Psoas muscle (tissue), 8 donors: ENCODE measurements around the gene DOCK10. TPM values are rescaled to one million over a fixed set of nuclear protein-coding genes. Genes with fewer than 3 reads are reported as not detected.

Source experiments
- ATAC-seq, 4 donors: fragments of 200-7000 bp; cut with Tn5 transposase; one replicate each; pipeline ENCODE4 v1.9.1; 2020; ENCODE audit warnings: moderate library complexity in 3 of 4, mild to moderate bottlenecking in 2 of 4
- DNase-seq, 2 donors: peaks; one replicate each; pipeline ENCODE4 v3.0.0-alpha.2; 2020
- H3K27ac ChIP-seq: fragments of 200-600 bp; one replicate; pipeline ENCODE4 v1.8.0; 2022
- H3K27me3 ChIP-seq, 3 donors: fragments of 200-600 bp in 1 of 3; one replicate each; pipeline versions ENCODE4 v1.6.1 to v1.8.0; 2013 to 2022; ENCODE audit warnings: low read length in 2 of 3, mild to moderate bottlenecking in 2 of 3, moderate library complexity in 1 of 3; ENCODE audit not compliant: insufficient read depth in 3 of 3
- H3K36me3 ChIP-seq, 2 donors: fragments of 200-600 bp in 1 of 2; one replicate each; pipeline versions ENCODE4 v1.6.1 to v1.8.0; 2013 to 2022; ENCODE audit warnings: low read depth in 1 of 2, mild to moderate bottlenecking in 1 of 2, moderate library complexity in 1 of 2; ENCODE audit not compliant: insufficient read depth in 1 of 2
- H3K4me1 ChIP-seq: fragments of 200-600 bp; one replicate; pipeline ENCODE4 v1.8.0; 2022
- H3K4me3 ChIP-seq: fragments of 200-600 bp; one replicate; pipeline ENCODE4 v1.8.0; 2022; ENCODE audit warnings: mild to moderate bottlenecking
- H3K9me3 ChIP-seq: fragments of 200-600 bp; one replicate; pipeline ENCODE4 v1.8.0; 2022
- WGBS, 3 donors: extraction: QIAGEN DNeasy Blood & Tissue Kit; methylation state at CpG; one replicate each; pipeline versions ENCODE4 v1.1.6 to v1.1.7; 2013; 5-methylcytosine and 5-hydroxymethylcytosine counted together
- intact Hi-C, 2 donors: fragments of 100-400 bp; cut with DNase I; formaldehyde crosslinking; loops; one replicate each; pipeline versions ENCODE4 v1.11.0 to v1.14.2; 2022
- polyA plus RNA-seq, 3 donors: library from polyadenylated mRNA; stranded (reverse); fragments of 200-250 nt; gene quantifications; one replicate each; pipeline ENCODE4 v1.2.3, GENCODE V29; 2013
- total RNA-seq, 4 donors: library from RNA; stranded (reverse); fragmentation: NEBNext Ultra II Directional in 2 of 4; extraction: Animal tissue kit (Norgen Biotek cat#: 25700) in 2 of 4; gene quantifications; one replicate each; pipeline versions ENCODE4 v1.2.1 to v1.2.4, GENCODE V29; 2021 to 2023
- TF ChIP-seq, protein P1 (sequence below): fragments of 200-600 bp; IDR thresholded peaks from one replicate; pipeline ENCODE4 v1.8.0; 2022; ENCODE audit warnings: antibody characterized with exemption
- donor health status: healthy with polysubstance abuse.
- donor health status: DM: no; HTN: no; CAD: no; lungs with moderate emphysema.
- donor health status: Bipolar disorder and iron deficiency.
- donor health status: healthy.
- donor health status: DM: yes; HTN: yes; CAD: no.
- donor health status: DM: no; HTN: no; CAD: no.
- donor health status: DM: no; HTN: no; CAD: no.
- donor health status: DM: yes; HTN: yes; CAD: no.

DOCK10 gene
- total and polyA plus RNA-seq, 7 donors: 0.17 to 4.4 (median 1.0) TPM

DNA sequence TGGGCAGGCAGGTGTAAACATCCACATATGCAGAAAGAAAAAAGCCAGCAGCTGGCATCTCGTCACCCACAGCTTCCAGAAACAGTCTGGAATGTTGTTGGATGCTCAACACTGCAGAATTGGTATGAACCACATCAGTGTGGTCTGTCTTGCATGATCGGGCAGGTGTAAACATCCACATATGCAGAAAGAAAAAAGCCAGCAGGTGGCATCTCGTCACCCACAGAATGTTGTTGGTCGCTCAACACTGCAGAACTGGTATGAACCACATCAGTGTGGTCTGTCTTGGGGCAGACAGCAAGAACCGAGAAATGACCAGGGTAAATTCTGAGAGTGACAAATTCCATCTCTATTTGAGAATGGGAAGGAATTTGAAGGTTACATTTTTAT, 39.6 kb downstream of the DOCK10 start:
- 79 to 84% (median 81%) methylated on average over 5 of the region's 5 CpGs for WGBS, 3 donors
- intact Hi-C loops: loop anchor here in 1 of 2 donors (10.0 kb wide), 1 partner anchor 638 kb away; no protein-coding TSS in a partner anchor
- H3K4me1 ChIP-seq: no peaks in the 10 kb centered on the region
- no peak overlapping the region for H3K4me3 ChIP-seq
- H3K36me3 ChIP-seq: no peaks in the 10 kb centered on the region
- H3K27me3 ChIP-seq: no peaks in the 10 kb centered on the region
- no peaks in the 10 kb centered on the region for H3K9me3 ChIP-seq
- ATAC-seq: no peak
- no peak overlapping the region for H3K27ac ChIP-seq
- no peak for DNase-seq
- TF ChIP-seq, protein P1, sequence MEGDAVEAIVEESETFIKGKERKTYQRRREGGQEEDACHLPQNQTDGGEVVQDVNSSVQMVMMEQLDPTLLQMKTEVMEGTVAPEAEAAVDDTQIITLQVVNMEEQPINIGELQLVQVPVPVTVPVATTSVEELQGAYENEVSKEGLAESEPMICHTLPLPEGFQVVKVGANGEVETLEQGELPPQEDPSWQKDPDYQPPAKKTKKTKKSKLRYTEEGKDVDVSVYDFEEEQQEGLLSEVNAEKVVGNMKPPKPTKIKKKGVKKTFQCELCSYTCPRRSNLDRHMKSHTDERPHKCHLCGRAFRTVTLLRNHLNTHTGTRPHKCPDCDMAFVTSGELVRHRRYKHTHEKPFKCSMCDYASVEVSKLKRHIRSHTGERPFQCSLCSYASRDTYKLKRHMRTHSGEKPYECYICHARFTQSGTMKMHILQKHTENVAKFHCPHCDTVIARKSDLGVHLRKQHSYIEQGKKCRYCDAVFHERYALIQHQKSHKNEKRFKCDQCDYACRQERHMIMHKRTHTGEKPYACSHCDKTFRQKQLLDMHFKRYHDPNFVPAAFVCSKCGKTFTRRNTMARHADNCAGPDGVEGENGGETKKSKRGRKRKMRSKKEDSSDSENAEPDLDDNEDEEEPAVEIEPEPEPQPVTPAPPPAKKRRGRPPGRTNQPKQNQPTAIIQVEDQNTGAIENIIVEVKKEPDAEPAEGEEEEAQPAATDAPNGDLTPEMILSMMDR: no peak

DNA sequence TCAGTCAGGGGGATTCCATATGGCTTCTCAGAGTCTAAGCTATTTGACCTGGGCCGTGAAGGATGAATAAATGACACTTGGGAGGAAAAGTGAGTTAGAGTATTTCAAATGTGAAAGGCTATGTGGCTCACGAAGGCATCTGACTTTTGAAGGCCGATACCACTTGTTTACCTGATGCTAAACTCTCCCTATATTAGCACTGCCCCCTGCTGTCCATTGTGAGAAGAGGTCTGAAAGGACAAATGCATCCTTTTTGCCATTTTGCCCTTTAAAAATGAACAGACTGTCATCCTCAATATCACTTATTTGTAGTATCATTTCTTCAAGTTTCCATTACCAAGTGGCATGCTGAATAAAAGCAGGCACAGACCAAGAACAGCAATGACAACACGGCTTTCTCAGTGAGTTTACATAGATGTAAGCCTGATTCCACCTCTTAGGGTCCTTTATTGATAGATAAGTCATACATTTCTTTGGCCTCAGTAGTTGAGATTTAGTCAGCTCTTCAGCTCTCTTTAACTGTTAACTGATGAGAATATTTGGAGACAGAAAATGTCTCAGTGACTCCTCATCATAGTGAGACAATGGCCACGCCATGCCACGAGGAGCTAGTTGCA, 40.1 kb downstream of the DOCK10 start:
- H3K27me3 ChIP-seq: no peaks in the 10 kb centered on the region
- TF ChIP-seq, protein P1: peak; percentile 72
- DNase-seq: no peak
- no peaks in the 10 kb centered on the region for H3K36me3 ChIP-seq
- no peak overlapping the region for H3K27ac ChIP-seq
- H3K9me3 ChIP-seq: no peaks in the 10 kb centered on the region
- whole genome bisulfite sequencing, 3 donors: 47 to 61% (median 56%) methylated on average over 6 of the region's 6 CpGs
- ATAC-seq: peak; percentile 44 to 83 (median 56)
- H3K4me1 ChIP-seq: no peaks in the 10 kb centered on the region
- H3K4me3 ChIP-seq: no peak overlapping the region
- intact Hi-C loops: loop anchor here in 1 of 2 donors (10.0 kb wide), 1 partner anchor 637 kb away; no protein-coding TSS in a partner anchor

DNA sequence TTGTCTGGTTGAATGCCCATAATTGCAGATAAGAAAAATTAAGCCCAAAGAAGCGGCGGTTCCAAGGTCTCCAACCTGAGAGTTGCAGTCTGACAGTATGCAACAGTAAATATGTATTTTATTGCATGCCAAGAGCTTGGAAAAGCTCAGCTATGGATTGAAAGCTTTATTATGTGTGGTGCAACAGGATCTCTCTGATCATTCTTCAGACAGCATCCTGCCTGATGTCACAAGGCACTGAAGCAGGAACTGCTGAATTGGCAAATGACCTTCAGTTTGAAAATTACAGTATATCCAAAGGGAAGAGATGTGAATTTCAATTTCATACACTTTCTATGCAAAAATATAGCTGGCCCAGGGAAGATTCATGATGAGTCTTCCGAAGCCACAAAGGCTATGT, 42.5 kb downstream of the DOCK10 start:
- WGBS, 3 donors: 89 to 92% (median 90%) methylated on average over 3 of the region's 3 CpGs
- H3K4me1 ChIP-seq: no peaks in the 10 kb centered on the region
- H3K36me3 ChIP-seq: no peaks in the 10 kb centered on the region
- ATAC-seq (no peak), DNase-seq (no peak)
- no peak overlapping the region for H3K4me3 ChIP-seq
- TF ChIP-seq, protein P1: no peak
- H3K27me3 ChIP-seq: no peaks in the 10 kb centered on the region
- H3K9me3 ChIP-seq: no peaks in the 10 kb centered on the region
- intact Hi-C loops: loop anchor here in 1 of 2 donors (10.0 kb wide), 1 partner anchor 635 kb away; no protein-coding TSS in a partner anchor
- H3K27ac ChIP-seq: no peak overlapping the region

DNA sequence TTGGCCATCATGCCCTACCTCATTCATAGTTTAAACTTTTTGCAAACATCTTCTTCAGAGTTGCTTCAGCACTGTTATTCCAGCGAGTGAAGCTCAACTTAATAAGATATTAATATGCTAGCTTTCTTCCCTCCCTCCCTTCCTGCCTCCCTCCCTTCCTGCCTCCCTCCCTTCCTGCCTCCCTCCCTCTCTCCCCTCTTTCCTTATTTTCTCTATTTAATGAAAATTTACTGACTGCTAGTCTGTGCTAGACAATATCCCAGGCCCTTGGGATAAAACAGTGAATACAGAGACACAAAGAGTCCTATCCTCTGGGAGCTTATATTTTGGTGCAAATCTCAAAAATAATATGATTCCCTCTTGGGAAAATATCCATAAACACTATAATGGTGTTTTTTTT, 42.9 kb downstream of the DOCK10 start:
- Histone ChIP-seq H3K4me1 (no peaks in the 10 kb centered on the region), H3K4me3 (no peak overlapping the region), H3K27ac (no peak overlapping the region), H3K27me3 (no peaks in the 10 kb centered on the region), H3K9me3 (no peaks in the 10 kb centered on the region), H3K36me3 (no peaks in the 10 kb centered on the region)
- ATAC-seq (no peak), DNase-seq (no peak)
- whole genome bisulfite sequencing, 3 donors: 63 to 80% (median 74%) methylated on average over 1 of the region's 1 CpG
- TF ChIP-seq, protein P1: no peak
- intact Hi-C loops: no loop called here

DNA sequence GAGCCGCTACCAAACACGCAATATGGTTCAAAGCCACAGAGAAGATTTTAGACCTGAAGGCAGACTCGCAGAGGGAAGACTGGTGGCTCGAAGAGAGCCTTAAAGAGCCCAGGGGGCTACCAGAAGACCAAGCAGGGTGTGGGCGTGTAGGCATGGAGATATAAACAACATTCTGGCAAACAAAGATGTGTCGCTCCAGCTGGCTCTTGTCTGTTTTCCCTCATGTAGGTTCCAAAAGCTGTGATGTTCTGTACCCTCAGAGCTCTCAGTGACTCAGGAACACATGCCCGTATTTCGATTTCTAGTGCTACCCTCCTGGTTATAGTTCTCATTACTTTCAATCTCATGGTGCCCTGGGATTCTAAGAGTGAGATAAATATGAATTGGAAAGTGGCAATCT, 44.5 kb downstream of the DOCK10 start:
- DNase-seq (no peak), ATAC-seq (peak in 2 of 4 donors; percentile 14 to 78)
- WGBS, 3 donors: 43 to 59% (median 45%) methylated on average over 8 of the region's 8 CpGs
- Histone ChIP-seq H3K9me3 (no peaks in the 10 kb centered on the region), H3K4me3 (no peak overlapping the region), H3K27me3 (no peaks in the 10 kb centered on the region), H3K4me1 (no peaks in the 10 kb centered on the region), H3K36me3 (no peaks in the 10 kb centered on the region), H3K27ac (no peak overlapping the region)
- TF ChIP-seq, protein P1: no peak
- intact Hi-C loops: no loop called here
